GM21526 (cell line): ENCODE data around the gene PRKCE.
"Not testable (repeated sequence)": the region's sequence is repeated elsewhere in the genome, so short reads cannot be mapped to it uniquely, and the experiment has no call there.

Experiments
- ATAC-seq: cut with Tn5 transposase; IDR thresholded peaks from one replicate; pipeline ENCODE4 v1.9.1; 2021; ENCODE audit warnings: moderate library complexity; ENCODE audit not compliant: unreplicated experiment, low FRiP score

PRKCE gene

GRCh38 chr2:45852450-45853150 is 201.1 kb downstream of the PRKCE start:
- no peak for ATAC-seq

- no peak for ATAC-seq
These were observed 203.9 kb downstream of the PRKCE start for GRCh38 chr2:45855374-45855773.

GRCh38 chr2:45856391-45857274 is 205.2 kb downstream of the PRKCE start:
- ATAC-seq: no peak

GRCh38 chr2:45857275-45857609 is 205.8 kb downstream of the PRKCE start:
- ATAC-seq: no peak

GRCh38 chr2:45857867-45858520 is 206.5 kb downstream of the PRKCE start:
- ATAC-seq: no peak

- ATAC-seq: not testable (repeated sequence)
These were observed 207.4 kb downstream of the PRKCE start for GRCh38 chr2:45858872-45859271.

GRCh38 chr2:45859682-45860081 is 208.2 kb downstream of the PRKCE start:
- no peak for ATAC-seq

GRCh38 chr2:45860136-45861121 is 209.0 kb downstream of the PRKCE start:
- no peak for ATAC-seq

GRCh38 chr2:45862843-45863242 is 211.4 kb downstream of the PRKCE start:
- ATAC-seq: no peak

GRCh38 chr2:45864121-45864520 is 212.6 kb downstream of the PRKCE start:
- no peak for ATAC-seq

GRCh38 chr2:45867349-45867748 is 215.9 kb downstream of the PRKCE start:
- ATAC-seq: no peak

GRCh38 chr2:45867800-45868199 is 216.3 kb downstream of the PRKCE start:
- no peak for ATAC-seq

GRCh38 chr2:45869165-45869501 is 217.7 kb downstream of the PRKCE start:
- ATAC-seq: no peak

GRCh38 chr2:45871025-45871424 is 219.6 kb downstream of the PRKCE start:
- no peak for ATAC-seq

- ATAC-seq: no peak
These were observed 220.1 kb downstream of the PRKCE start for GRCh38 chr2:45871541-45871940.

- ATAC-seq: no peak
These were observed 220.7 kb downstream of the PRKCE start for GRCh38 chr2:45872211-45872610.

GRCh38 chr2:45874344-45874743 is 222.9 kb downstream of the PRKCE start:
- ATAC-seq: no peak

GRCh38 chr2:45876611-45877010 is 225.1 kb downstream of the PRKCE start:
- no peak for ATAC-seq

GRCh38 chr2:45879406-45879805 is 227.9 kb downstream of the PRKCE start:
- no peak for ATAC-seq

- ATAC-seq: no peak
These were observed 228.5 kb downstream of the PRKCE start for GRCh38 chr2:45879936-45880335.
